HepG2 (cell line): ENCODE data around the gene ZNF212. TPM values are rescaled to one million over a fixed set of nuclear protein-coding genes. Genes with fewer than 3 reads are reported as not detected.

Experiments
- ATAC-seq: fragments of 200-7000 bp; cut with Tn5 transposase; 3 replicates; pipeline ENCODE4 v1.9.1; 2020; ENCODE audit warnings: mild to moderate bottlenecking, moderate library complexity
- BruUV-seq: library from RNA; stranded (reverse); fragments of 400-500 nt; replicated peaks from 2 replicates; lab custom pipeline; 2021; lab: Mats Ljungman, UMichigan
- CTCF ChIA-PET: fragments of 300-600 bp; formaldehyde crosslinking; extraction: SDS; loops from one replicate; lab custom pipeline; 2021; ENCODE audit warnings: low total read pairs, inconsistent platforms, low intra/inter-chr PET ratio; lab: Yijun Ruan, JAX
- POLR2A ChIA-PET: fragments of 350-600 bp; sonication (Branson Sonifier 250); formaldehyde crosslinking; loops from one replicate; lab custom pipeline; 2020; ENCODE audit warnings: antibody characterized with exemption, inconsistent platforms; lab: Yijun Ruan, JAX
- DNase-seq: peaks from one replicate; pipeline ENCODE4 v3.0.0-alpha.2; 2015; ENCODE audit warnings: low spot score
- FAIRE-seq: peaks from 3 replicates; lab custom pipeline; 2011; peaks lifted over from hg19 to GRCh38; lab: Jason Lieb, UNC
- H2AFZ ChIP-seq: one replicate; pipeline ENCODE4 v1.6.1; 2011; ENCODE audit warnings: low read length, inconsistent platforms
- H3K27ac ChIP-seq: fragments of 300-600 bp; 3 replicates; pipeline ENCODE4 v1.8.0; 2011; ENCODE audit warnings: mixed run types, mild to moderate bottlenecking, mixed read lengths, low read length, inconsistent platforms; ENCODE audit not compliant: insufficient read depth; ENCODE audit errors: extremely low read length
- H3K27me3 ChIP-seq, 2 experiments: fragments of 200-600 bp in 1 of 2; 2 replicates in 1 of 2; 3 replicates in 1 of 2; pipeline versions ENCODE4 v1.6.0 to v1.8.0; 2011; ENCODE audit warnings: low read length in 2 of 2, mild to moderate bottlenecking in 2 of 2, moderate library complexity in 2 of 2, inconsistent platforms in 1 of 2; ENCODE audit not compliant: insufficient read depth in 2 of 2, control insufficient read depth in 1 of 2
- H3K36me3 ChIP-seq, 2 experiments: fragments of 200-600 bp in 1 of 2; replicated peaks in 1 of 2; 2 replicates in 1 of 2; 3 replicates in 1 of 2; pipeline versions ENCODE4 v1.5.1 to v1.8.0; 2011; ENCODE audit warnings: low read length in 2 of 2, inconsistent platforms in 1 of 2; ENCODE audit not compliant: insufficient read depth in 2 of 2, control insufficient read depth in 1 of 2
- H3K4me1 ChIP-seq: 2 replicates; pipeline ENCODE4 v1.5.1; 2012; ENCODE audit warnings: low read length, inconsistent platforms; ENCODE audit not compliant: insufficient read depth
- H3K4me2 ChIP-seq: 2 replicates; pipeline ENCODE4 v1.6.0; 2011; ENCODE audit warnings: low read depth, low read length, inconsistent platforms
- H3K4me3 ChIP-seq, 3 experiments: fragments of 200-600 bp in 1 of 3; sonication (generic), shearing (Covaris generic) in 1 of 3; replicated peaks in 1 of 3; 2 replicates each; pipeline ENCODE4 v1.5.1; 2011 to 2016; ENCODE audit warnings: low read length in 3 of 3, inconsistent platforms in 2 of 3, low read depth in 2 of 3, mild to moderate bottlenecking in 2 of 3, control low read depth in 1 of 3, mixed read lengths in 1 of 3; ENCODE audit not compliant: insufficient read depth in 1 of 3
- H3K79me2 ChIP-seq: one replicate; pipeline ENCODE4 v1.6.1; 2011; ENCODE audit warnings: low read length, inconsistent platforms; ENCODE audit not compliant: insufficient read depth
- H3K9ac ChIP-seq: 2 replicates; pipeline ENCODE4 v1.6.0; 2011; ENCODE audit warnings: mild to moderate bottlenecking, low read depth, low read length, inconsistent platforms; ENCODE audit not compliant: insufficient read depth
- H3K9me3 ChIP-seq: 2 replicates; pipeline ENCODE4 v1.5.1; 2012; ENCODE audit warnings: mild to moderate bottlenecking, low read length
- H4K20me1 ChIP-seq: 2 replicates; pipeline ENCODE4 v1.6.0; 2011; ENCODE audit warnings: inconsistent platforms, mild to moderate bottlenecking, low read length, moderate library complexity; ENCODE audit not compliant: insufficient read depth
- ATAD3A ChIP-seq: sonication (generic); formaldehyde crosslinking; IDR thresholded peaks from 2 replicates; pipeline ENCODE4 v1.4.0; 2020; ENCODE audit warnings: missing genetic modification reagents
- CEBPG ChIP-seq: IDR thresholded peaks from 2 replicates; pipeline ENCODE4 v1.6.1; 2016
- CEBPZ ChIP-seq: IDR thresholded peaks from 2 replicates; pipeline ENCODE4 v1.6.1; 2012; ENCODE audit warnings: low read length, improper control_type of control experiment
- EEA1 ChIP-seq: sonication (generic); formaldehyde crosslinking; IDR thresholded peaks from 2 replicates; pipeline ENCODE4 v1.5.1; 2020; ENCODE audit warnings: mild to moderate bottlenecking, missing genetic modification reagents, borderline replicate concordance
- KAT7 ChIP-seq: IDR thresholded peaks from 2 replicates; pipeline ENCODE4 v1.6.1; 2018; ENCODE audit warnings: borderline replicate concordance, missing compliant biosample characterization
- MAFG ChIP-seq: sonication (generic); formaldehyde crosslinking; IDR thresholded peaks from 2 replicates; pipeline ENCODE4 v1.5.1; 2020; ENCODE audit warnings: mild to moderate bottlenecking, missing genetic modification reagents
- MLXIP ChIP-seq: sonication (generic); formaldehyde crosslinking; IDR thresholded peaks from 2 replicates; pipeline ENCODE4 v1.9.0; 2021; ENCODE audit warnings: missing genetic modification reagents, borderline replicate concordance
- MTA1 ChIP-seq: sonication (generic); formaldehyde crosslinking; IDR thresholded peaks from 2 replicates; pipeline ENCODE4 v1.4.0; 2020; ENCODE audit warnings: missing genetic modification reagents, mild to moderate bottlenecking, borderline replicate concordance
- TGIF2 ChIP-seq: IDR thresholded peaks from 2 replicates; pipeline ENCODE4 v1.6.1; 2016; ENCODE audit warnings: control low read depth, missing compliant biosample characterization
- ZBTB3 ChIP-seq: sonication (generic); formaldehyde crosslinking; IDR thresholded peaks from 2 replicates; pipeline ENCODE4 v1.4.0; 2020; ENCODE audit warnings: low read depth, mild to moderate bottlenecking, moderate library complexity, missing genetic modification reagents, borderline replicate concordance
- ZBTB46 ChIP-seq: sonication (generic); formaldehyde crosslinking; IDR thresholded peaks from 2 replicates; pipeline ENCODE4 v1.4.0; 2020; ENCODE audit warnings: mild to moderate bottlenecking, missing genetic modification reagents, borderline replicate concordance
- ZNF30 ChIP-seq: sonication (generic); formaldehyde crosslinking; IDR thresholded peaks from 2 replicates; pipeline ENCODE4 v1.5.0; 2020; ENCODE audit warnings: mild to moderate bottlenecking, missing genetic modification reagents
- ZNF614 ChIP-seq: IDR thresholded peaks from 2 replicates; pipeline ENCODE4 v1.6.1; 2018; ENCODE audit warnings: missing biosample characterization, missing genetic modification reagents, inconsistent platforms, borderline replicate concordance
- WGBS: methylation state at CpG from one replicate; pipeline ENCODE4 v1.1.6; 2017; ENCODE audit warnings: low lambda C conversion rate; 5-methylcytosine and 5-hydroxymethylcytosine counted together
- in situ Hi-C: cut with HindIII; loops from 2 replicates; pipeline ENCODE4 v1.10.0; 2017; ENCODE audit warnings: low pct_unique_long_range_greater_than_20kb; ENCODE audit not compliant: extremely low pct_ligation_motif_present
- intact Hi-C: fragments of 100-400 bp; cut with micrococcal nuclease; formaldehyde crosslinking; loops from one replicate; pipeline ENCODE4 v1.10.0; 2022; ENCODE audit not compliant: unreplicated experiment
- polyA plus RNA-seq, 8 experiments: library from polyadenylated mRNA; depleted of rRNA in 3 of 8; stranded (reverse) in 7 of 8; unstranded in 1 of 8; fragments of >200 nt; fragmentation: Illumina TruSeq in 4 of 8; extraction: Trizol in 4 of 8; gene quantifications; 2 replicates each; pipeline versions ENCODE4 v1.2.1 to v1.2.3, GENCODE V29; 2011 to 2016; ENCODE audit warnings: low read depth in 4 of 8, missing spikeins in 1 of 8, mixed read lengths in 1 of 8; ENCODE audit not compliant: insufficient read depth in 1 of 8
- total RNA-seq, 5 experiments: library from RNA; depleted of rRNA; stranded (reverse); fragments of >200 nt; fragmentation: Illumina TruSeq; extraction: Trizol; gene quantifications; 2 replicates each; pipeline ENCODE4 v1.2.3, GENCODE V29; 2016; ENCODE audit warnings: low read depth in 1 of 5
- TF ChIP-seq, protein P1 (sequence below): IDR thresholded peaks from 2 replicates; pipeline ENCODE4 v1.6.1; 2016; ENCODE audit warnings: missing compliant biosample characterization, missing genetic modification reagents, borderline replicate concordance

Gene ZNF212
- total and polyA plus RNA-seq, 2 of the 13 experiments (the other 11 are each of a cell fraction or from before 2014, with no cell fraction given), result 2.6 to 3.8 TPM

- FAIRE-seq, result no peak
- ChIA-PET CTCF (no interaction called here), POLR2A (no interaction called here)
- H3K9ac ChIP-seq, result no peak overlapping the region
- in situ Hi-C loops, result no loop called here
- no TSS peak for BruUV-seq
- no peaks in the 10 kb centered on the region for H3K79me2 ChIP-seq
- peaks cover 0 to 1% of the 10 kb centered on the region in 2 experiments; a peak in 1 of 5 replicates for H3K27me3 ChIP-seq
- H4K20me1 ChIP-seq, result no peaks in the 10 kb centered on the region
- no peak for ATAC-seq
- no peaks in the 10 kb centered on the region for H3K9me3 ChIP-seq
- no peaks in the 10 kb centered on the region for H3K36me3 ChIP-seq
- H3K4me3 ChIP-seq, result no peak overlapping the region
- H2AFZ ChIP-seq, result no peak overlapping the region
- peaks cover 4% of the 10 kb centered on the region for H3K4me1 ChIP-seq
- H3K27ac ChIP-seq, result no peak overlapping the region
- no peak overlapping the region for H3K4me2 ChIP-seq
- intact Hi-C loops, result no loop called here
- DNase-seq, result no peak
- WGBS, result 70% methylated on average over 2 of the region's 2 CpGs
- no peak for TF ChIP-seq CEBPG
- no peak for TF ChIP-seq EEA1 (CRISPR knock-in tag)
- no peak for TF ChIP-seq KAT7
- no peak for TF ChIP-seq MLXIP (CRISPR knock-in tag)
- no peak for TF ChIP-seq ZBTB3 (CRISPR knock-in tag)
- no peak for TF ChIP-seq ZNF614 (CRISPR knock-in tag)
- no peak for TF ChIP-seq ATAD3A (CRISPR knock-in tag)
- TF ChIP-seq ZBTB46, result no peak
- no peak for TF ChIP-seq CEBPZ
- no peak for TF ChIP-seq MTA1 (CRISPR knock-in tag)
- TF ChIP-seq, protein P1, sequence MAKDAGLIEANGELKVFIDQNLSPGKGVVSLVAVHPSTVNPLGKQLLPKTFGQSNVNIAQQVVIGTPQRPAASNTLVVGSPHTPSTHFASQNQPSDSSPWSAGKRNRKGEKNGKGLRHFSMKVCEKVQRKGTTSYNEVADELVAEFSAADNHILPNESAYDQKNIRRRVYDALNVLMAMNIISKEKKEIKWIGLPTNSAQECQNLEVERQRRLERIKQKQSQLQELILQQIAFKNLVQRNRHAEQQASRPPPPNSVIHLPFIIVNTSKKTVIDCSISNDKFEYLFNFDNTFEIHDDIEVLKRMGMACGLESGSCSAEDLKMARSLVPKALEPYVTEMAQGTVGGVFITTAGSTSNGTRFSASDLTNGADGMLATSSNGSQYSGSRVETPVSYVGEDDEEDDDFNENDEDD (CRISPR knock-in tag), result no peak
- no peak for TF ChIP-seq MAFG
- TF ChIP-seq ZNF30 (CRISPR knock-in tag), result no peak
- TF ChIP-seq TGIF2 (CRISPR knock-in tag), result no peak
These were observed 7.1 kb upstream of the ZNF212 start for GRCh38 chr7:149232362-149232761.
